ENCODE measurements around the gene PAOX.
"Not testable (repeated sequence)": the region's sequence is repeated elsewhere in the genome, so short reads cannot be mapped to it uniquely, and the experiment has no call there.

The PAOX gene

DNA sequence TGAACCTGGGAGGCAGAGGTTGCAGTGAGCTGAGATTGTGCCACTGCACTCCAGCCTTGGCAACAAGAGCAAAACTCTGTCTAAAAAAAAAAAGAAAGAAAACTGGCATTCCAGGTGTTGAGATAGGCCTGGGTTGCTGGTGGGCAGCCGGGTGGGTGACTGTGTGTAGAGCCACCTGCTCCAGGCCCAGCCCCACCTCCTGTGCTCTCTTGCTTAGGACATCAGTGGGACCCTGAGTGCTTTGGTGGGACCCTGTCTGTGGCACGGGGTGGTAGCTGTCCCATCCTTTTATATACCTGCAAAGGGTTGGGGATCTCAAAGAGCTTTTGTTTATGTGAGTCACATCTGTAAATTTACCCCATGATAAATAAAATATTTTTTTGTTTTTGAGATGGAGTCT is 6.2 kb downstream of the PAOX start:
- DNase-seq (ENCODE audit: low read depth), result no peak

DNA sequence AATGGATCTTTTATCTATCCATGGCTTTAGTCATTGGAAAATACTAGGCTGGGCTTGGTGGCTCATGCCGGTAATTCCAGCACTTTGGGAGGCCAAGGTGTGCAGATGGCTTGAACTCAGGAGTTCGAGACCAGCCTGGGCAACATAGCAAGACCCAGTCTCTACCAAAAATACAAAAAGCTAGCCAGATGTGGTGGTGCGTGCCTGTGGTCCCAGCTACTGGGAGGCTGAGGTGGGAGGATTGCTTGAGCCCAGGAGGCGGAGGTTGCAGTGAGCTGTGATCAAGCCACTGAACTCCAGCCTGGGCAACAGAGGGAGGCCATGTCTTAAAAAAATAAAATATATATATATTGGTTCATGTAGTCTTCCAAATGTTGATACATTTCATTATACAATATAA is 7.9 kb downstream of the PAOX start:
- not testable (repeated sequence) for DNase-seq (ENCODE audit: low read depth)

GRCh38 chr10:133388236-133388972 is 9.3 kb downstream of the PAOX start:
- no peak for DNase-seq (ENCODE audit: low read depth)

- DNase-seq (ENCODE audit: low read depth), result no peak
These were observed 10.1 kb downstream of the PAOX start for GRCh38 chr10:133388973-133389818.

GRCh38 chr10:133390597-133391248 is 11.7 kb downstream of the PAOX start:
- no peak for DNase-seq (ENCODE audit: low read depth)

DNA sequence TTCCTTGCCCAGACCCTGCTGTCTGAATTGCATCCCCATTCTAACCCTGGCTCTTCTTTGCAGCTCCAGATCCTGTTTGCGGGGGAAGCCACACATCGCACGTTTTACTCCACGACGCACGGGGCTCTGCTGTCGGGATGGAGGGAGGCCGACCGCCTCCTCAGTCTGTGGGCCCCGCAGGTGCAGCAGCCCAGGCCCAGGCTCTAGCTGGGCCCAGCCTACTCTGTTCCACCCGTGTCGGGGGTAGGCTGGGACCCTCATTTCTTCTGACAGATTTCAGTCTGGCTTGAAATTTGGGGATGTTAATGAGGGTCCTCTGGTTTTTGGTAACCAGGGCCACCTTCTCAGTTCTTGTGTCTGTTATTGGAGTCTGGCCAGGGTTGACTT is 12.2 kb downstream of the PAOX start:
- no peak for DNase-seq (ENCODE audit: low read depth)

DNA sequence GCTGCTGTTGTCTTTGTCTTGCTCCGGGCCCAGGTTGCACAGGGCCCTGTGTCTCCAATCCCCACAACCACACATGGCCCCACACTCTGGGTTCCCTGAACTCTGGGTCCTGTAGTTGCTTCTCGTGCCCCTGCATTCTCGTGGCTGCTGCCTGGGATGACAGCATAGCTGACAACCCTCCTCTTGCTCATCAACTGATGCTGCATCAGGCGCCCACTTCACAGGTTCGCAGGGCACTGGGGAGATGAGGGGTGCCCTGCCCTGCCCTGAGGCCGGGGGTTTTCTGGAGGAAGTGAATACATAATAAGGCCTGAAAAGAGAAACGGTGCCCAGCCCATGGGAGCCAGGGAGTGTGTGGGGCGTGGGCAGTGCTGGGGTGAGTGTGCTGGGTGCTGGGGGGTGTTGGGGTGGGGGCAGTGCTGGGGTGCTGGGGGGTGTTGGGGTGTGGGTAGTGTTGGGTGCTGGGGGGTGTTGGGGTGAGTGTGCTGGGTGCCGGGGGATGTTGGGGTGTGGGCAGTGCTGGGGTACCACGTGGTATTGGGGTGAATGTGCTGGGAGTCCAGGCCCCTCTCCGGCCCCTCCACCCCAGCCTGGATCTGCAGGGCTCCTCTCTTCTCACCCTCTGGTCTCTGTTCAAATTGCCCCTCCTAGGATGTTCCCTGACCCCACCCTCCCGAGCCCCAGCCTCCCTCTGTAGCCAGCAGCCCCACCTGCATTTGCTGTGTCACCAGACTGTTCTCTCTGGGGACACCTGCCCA is 12.9 kb downstream of the PAOX start:
- DNase-seq (ENCODE audit: low read depth), result no peak

GRCh38 chr10:133393401-133394063 is 14.5 kb downstream of the PAOX start:
- DNase-seq (ENCODE audit: low read depth), result no peak

GRCh38 chr10:133394064-133394663 is 15.1 kb downstream of the PAOX start, which contains the start of gene MTG1:
MTG1 (plus strand) TSS chr10:133394157; CDS start chr10:133394221, 64 bp downstream.
- peak; percentile 90 for DNase-seq (ENCODE audit: low read depth)

- DNase-seq (ENCODE audit: low read depth), result no peak
These were observed 15.7 kb downstream of the PAOX start for GRCh38 chr10:133394801-133395221.

- DNase-seq (ENCODE audit: low read depth), result no peak
These were observed 17.1 kb downstream of the PAOX start for GRCh38 chr10:133396035-133396624.

DNA sequence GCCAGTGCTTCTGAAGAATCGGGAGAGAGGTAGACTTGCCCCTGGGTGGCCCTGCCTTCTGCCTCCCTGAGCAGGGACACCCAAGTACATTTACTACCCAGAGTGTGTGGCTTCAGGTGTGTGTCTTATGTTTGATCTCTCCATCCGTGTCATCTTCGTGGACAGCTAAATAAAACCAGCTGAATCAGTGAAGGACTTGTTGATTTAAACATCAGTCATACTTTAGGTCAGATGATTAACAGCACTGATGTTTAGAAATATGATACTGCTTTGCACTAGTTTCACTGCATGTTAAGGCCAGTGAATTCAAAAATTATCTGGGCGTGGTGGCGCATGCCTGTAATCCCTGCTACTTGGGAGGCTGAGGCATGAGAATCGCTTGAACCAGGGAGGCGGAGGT is 18.9 kb downstream of the PAOX start:
- DNase-seq (ENCODE audit: low read depth), result no peak

- no peak for DNase-seq (ENCODE audit: low read depth)
These were observed 20.1 kb downstream of the PAOX start for GRCh38 chr10:133399123-133399601.

GRCh38 chr10:133400624-133401424 is 21.8 kb downstream of the PAOX start:
- DNase-seq (ENCODE audit: low read depth), result no peak

- DNase-seq (ENCODE audit: low read depth), result no peak
These were observed 22.4 kb downstream of the PAOX start for GRCh38 chr10:133401500-133401899.

DNA sequence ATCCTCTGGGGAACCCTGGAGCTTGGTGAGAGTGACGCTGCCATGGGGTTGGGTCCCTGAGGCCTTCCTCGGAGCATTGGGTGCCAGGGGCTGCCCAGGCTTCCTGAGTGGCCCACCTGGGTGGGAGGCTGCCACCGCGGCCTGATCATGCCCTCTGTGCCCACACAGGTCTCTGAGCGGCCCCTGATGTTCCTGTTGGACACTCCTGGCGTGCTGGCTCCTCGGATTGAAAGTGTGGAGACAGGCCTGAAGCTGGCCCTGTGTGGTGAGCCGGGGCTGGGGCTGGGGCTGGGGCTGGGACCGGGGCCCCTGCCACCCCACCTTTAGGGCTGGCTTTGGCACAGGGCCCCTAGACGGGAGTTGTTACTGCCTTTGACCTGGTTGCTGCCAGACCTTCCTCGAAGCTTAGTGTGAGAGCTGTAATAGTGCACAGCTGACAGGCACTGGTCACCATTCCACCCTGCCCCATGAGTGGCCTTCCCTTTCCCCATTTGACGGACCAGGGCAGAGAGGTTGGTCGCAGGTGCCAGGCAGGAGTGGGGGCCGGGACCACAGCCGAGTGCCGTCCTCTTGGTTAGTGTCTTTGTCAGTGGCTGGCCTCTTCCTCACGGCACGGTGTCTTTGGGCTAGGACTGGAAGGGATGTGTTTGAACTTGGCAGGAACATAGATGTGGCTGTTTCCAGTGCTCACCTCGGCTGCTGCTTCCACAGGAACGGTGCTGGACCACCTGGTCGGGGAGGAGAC is 23.1 kb downstream of the PAOX start:
- DNase-seq (ENCODE audit: low read depth), result no peak

DNA sequence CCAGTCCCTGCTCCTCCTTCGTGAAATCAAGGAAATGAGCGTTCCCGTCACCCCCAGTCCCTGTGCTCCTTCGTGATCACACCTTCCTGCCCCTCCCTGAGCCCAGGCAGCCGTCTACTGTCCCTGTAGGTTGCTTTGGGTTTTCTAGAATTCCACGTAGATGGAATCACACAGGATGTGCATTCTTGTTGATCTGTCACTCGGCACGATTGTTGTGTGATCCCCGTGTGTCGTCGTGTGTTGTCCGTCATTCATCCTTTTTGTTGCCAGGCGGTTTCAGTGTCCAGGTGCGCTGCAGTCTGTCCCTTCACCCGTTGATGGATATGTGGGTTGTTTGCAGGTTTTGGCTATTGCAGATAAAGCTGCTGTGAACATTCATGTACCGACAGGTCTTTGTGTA is 24.3 kb downstream of the PAOX start:
- DNase-seq (ENCODE audit: low read depth), result no peak

DNA sequence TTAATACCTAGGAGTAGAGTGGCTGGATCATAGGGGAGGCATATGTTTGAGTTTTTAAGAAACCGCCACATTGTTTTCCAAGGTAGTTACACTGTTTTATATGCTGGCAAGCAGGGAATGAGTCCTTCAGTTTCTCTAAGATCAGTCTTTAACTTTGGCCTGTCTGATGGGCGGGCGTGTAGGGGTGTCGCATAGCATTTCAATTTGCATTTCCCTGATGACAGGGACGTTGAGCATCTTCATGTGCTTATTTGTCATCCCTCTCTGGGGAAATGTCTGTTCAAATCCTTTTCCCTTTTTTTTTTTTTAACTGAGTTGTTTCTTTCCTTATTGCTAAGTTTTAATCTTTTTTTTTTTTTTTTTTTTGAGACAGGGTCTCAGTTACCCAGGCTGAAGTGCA is 24.7 kb downstream of the PAOX start:
- no peak for DNase-seq (ENCODE audit: low read depth)

GRCh38 chr10:133405272-133405671 is 26.2 kb downstream of the PAOX start:
- no peak for DNase-seq (ENCODE audit: low read depth)
